GM21526 (cell line): ENCODE results near the gene PRR22.
"Not testable (repeated sequence)": the region's sequence is repeated elsewhere in the genome, so short reads cannot be mapped to it uniquely, and the experiment has no call there.

Experiments used
- ATAC-seq: cut with Tn5 transposase; IDR thresholded peaks from one replicate; pipeline ENCODE4 v1.9.1; 2021; ENCODE audit warnings: moderate library complexity; ENCODE audit not compliant: unreplicated experiment, low FRiP score

Gene PRR22

DNA sequence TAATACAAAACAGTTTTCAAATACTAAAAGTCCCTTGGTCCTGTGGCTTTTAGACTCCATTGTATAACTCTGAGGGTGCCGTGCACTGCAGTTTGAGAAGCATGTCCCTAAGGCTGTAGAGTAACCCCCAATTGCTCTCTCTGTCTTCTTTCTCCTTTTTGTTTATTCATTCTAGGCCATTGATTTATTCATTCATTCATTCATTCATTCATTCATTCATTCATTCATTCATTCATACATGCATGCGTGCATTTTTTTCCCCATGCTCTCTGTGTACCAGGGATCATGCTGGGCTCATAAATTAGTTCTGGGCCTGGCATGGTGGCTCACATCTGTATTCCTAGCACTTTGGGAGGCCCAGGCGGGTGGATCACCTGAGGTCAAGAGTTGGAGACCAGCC, 19.3 kb downstream of the PRR22 start:
- ATAC-seq: no peak

DNA sequence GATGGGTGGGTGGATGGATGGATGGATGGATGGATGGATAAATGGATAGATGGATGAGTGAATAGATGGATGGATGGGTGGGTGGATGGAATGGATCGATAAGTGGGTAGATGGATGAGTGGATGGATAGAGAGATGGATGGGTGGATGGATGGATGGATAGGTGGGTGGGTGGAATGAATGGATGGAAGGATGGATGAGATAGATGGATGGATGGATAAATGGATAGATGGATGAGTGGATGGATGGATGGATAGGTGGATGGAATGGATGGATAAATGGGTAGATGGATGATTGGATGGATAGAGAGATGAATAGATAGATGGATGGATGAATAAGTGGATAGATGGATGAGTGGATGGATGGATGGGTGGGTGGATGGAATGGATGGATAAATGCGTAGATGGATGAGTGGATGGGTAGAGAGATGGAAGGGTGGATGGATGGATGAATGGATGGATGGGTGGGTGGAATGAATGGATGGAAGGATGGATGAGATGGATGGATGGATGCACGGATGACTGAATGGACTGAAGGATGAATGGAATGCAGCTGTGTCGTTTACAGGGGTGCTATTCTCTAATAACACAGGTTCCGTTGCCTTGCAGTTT, 21.8 kb downstream of the PRR22 start:
- ATAC-seq: no peak

DNA sequence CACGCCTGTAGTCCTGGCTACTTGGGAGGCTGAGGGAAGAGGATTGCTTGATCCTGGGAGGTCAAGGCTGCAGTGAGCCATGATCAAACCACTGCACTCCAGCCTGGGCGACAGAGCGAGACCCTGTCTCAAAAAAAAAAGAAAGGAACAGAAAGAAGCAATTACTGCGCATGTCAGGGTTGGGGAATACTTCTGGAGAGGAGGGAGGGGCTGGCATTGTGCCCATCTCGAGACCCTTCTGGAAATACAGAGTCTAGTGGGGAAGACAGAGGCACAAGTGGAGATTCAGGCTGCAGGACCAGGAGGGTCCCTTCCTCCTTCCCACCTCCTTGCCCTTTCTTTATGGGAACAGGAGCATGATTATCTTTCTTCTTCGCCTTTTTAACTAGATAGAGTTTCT, 30.8 kb downstream of the PRR22 start:
- ATAC-seq: no peak

DNA sequence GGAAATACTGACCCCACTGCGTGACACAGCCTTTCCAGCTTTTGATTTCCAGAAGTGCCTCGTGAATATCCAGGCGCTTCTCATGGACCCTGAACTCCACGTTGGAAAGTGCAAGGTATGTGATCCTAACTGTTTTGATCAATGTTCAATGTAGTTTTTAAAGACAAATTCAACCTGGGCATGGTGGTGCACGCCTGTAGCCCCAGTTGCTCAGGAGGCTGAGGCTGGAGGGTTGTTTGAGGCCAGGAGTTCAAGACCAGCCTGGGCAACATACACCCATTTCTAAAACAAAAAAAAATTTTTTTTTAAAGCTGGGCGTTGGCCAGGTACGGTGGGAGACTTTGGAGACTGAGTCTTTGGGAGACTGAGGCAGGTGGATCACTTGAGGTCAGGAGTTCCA, 32.8 kb downstream of the PRR22 start:
- ATAC-seq: no peak

DNA sequence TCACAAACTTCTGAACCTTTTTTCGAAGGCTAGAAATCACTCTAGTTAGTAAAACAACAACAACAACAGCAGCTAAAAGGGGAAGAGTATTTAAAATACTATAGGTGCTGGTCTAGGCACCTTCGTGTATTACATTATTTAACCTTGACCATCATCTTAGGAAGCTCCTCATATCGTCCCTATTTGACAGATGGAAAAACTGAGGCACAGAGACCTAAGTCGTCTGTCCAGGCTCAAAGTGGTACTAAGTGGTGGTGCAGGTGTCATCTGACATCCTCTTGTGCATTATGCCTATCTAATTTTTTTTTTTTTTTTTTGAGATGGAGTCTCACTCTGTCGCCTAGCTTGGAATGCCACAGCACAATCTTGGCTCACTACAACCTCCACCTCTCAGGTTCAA, 35.0 kb downstream of the PRR22 start:
- ATAC-seq: no peak

DNA sequence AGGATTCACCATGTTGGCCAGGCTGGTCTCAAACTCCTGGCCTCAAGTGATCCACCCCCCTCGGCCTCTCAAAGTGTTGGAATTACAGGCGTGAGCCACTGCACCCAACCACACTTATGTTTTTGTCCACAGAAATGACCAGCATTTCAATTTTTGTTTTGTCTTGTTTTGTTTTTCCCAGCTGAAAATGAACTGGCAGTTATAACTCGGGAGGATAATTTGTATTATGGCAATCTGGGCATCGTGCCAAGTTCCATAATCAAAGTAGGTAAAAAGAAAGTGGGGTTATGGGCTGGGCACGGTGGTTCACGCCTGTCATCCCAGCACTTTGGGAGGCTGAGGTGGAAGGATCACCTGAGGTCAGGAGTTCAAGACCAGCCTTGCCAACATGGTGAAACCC, 35.6 kb downstream of the PRR22 start:
- ATAC-seq: not testable (repeated sequence)

DNA sequence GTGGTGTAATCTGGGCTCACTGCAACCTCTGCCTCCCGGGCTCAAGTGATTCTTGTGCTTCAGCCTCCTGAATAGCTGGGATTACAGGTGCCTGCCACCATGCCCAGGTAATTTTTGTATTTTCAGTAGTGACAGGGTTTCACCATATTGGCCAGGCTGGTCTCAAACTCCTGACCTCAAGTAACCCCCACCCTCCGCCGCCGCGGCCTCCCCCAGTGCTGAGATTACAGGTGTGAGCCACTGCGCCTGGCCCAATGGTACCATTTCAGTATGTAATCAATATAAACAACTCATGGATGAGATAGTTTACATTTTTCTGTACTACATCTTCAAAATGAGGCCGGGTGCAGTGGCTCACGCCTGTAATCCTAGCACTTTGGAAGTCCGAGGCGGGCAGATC, 39.5 kb downstream of the PRR22 start:
- not testable (repeated sequence) for ATAC-seq

DNA sequence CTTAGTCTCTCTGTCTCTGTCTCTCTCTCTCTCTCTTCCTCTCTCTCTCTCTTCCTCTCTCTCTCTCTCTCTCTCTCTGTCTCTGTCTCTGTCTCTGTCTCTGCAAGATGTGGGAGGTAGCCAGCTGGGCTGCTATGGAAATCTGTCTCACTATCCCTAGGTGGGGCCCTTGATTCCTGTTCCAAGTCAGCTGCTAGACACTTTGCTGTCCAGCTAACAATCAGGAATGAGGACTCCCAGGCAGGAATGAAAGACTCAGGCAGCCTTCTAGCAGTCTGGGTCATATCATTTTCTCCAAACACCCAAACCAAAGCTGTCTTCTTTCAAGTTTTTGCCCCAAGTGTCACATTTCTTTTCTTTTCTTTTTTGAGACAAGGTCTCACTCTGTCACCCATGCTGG, 40.9 kb downstream of the PRR22 start:
- ATAC-seq: no peak

DNA sequence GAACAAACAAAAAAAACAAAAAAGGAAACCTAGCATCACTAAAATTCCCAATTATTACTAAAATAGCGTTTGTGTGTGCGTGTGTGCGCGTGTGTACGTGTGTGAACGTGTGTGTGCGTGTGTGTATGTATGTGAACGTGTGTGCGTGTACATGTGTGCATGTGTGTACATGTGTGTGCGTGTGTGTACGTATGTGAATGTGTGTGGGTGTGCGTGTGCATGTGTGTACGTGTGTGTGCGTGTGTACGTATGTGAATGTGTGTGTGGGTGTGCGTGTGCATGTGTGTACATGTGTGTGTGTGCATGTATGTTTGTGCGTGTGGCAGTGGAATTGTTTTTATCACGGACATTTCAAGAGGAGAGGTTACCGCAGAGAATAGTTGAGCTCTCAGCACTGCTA, 42.5 kb downstream of the PRR22 start:
- ATAC-seq: no peak

DNA sequence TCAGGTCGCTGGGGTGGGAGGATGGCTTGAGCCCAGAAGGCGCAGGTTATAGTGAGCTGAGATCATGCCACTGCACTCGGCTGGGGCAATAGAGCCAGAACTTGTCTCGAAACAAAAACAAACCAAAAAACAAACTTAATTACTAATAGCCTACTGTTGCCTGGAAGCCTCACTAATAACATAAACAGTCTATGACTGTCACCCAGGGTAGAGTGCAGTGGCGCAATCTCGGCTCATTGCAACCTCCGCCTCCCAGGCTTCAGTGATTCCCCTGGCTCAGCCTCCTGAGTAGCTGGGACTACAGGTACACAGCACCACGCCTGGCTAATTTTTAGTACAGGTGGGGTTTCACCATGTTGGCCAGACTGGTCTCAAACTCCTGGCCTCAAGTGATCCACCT, 46.1 kb downstream of the PRR22 start:
- no peak for ATAC-seq

DNA sequence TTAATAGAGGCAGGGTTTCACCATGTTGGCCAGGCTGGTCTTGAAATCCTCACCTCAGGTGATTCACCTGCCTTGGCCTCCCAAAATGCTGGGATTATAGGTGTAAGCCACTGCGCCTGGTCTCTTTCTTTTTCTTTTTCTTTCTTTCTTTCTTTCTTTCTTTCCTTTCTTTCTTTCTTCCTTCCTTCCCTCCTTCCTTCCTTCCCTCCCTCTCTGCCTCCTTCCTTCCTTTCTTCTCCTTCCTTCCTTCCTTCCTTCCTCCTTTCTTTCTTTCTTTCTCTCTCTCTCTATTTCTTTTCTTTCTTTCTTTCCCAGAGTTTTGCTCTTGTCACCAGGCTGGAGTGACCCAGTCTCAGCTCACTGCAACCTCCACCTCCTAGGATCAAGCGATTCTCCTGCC, 51.4 kb downstream of the PRR22 start:
- ATAC-seq: not testable (repeated sequence)
